GOT3 (cell line): Measurements from ENCODE around the gene SERPING1.

ENCODE experiments used
- DNase-seq: peaks from one replicate; lab custom pipeline; 2025; ENCODE audit warnings: mixed read lengths; lab: John Stamatoyannopoulos, UW

The SERPING1 gene

GRCh38 chr11:57652662-57653061 lies 55.2 kb downstream of the SERPING1 start:
- DNase-seq, result no peak

DNA sequence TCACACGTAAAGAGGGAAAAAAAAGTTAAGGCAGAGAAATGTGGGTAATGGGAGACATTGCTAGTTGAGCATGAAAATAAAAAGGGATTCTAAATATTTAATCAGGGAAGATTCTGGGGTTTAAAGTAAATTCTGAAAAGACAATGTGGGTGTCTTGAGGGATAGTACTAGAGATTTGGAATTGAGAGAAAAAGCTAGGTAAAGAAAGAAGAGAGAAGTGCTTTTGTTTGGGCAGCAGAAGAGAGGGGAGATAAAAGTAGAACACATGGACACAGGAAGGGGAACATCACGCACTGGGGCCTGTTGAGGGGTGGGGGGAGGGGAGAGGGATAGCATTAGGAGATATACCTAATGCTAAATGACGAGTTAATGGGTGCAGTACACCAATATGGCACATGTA lies 55.7 kb downstream of the SERPING1 start:
- DNase-seq, result no peak

- no peak for DNase-seq
These were observed 59.4 kb downstream of the SERPING1 start for GRCh38 chr11:57656885-57657193.

GRCh38 chr11:57657194-57658022 lies 59.9 kb downstream of the SERPING1 start, which contains the start of gene CLP1:
Gene CLP1, plus strand, starts transcription at chr11:57657762. Its CDS starts 1,715 bp downstream, at chr11:57659477.
- peak; percentile 90 for DNase-seq

GRCh38 chr11:57658023-57658361 lies 60.5 kb downstream of the SERPING1 start:
- DNase-seq, result no peak

- DNase-seq, result no peak
These were observed 62.2 kb downstream of the SERPING1 start for GRCh38 chr11:57659669-57660068.

GRCh38 chr11:57662893-57663292 lies 65.4 kb downstream of the SERPING1 start:
- DNase-seq, result no peak

DNA sequence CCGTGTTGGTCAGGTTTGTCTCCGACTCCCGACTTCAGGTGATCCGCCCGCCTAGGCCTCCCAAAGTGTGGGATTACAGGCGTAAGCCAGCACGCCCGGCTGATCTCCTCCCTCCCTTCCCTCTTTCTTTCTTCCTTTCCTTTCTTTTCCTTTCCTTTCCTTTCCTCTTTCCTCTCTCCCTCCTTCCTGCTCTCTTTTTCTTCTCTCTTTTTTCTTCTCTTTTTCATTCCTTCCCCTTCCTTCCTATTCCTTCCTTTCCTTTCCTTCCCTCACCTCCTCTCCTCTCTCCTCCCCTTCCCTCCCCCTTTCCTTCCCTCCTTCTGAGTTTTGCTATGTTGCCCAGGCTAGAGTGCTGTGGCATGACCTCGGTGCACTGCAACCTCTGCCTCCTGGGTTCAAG lies 66.5 kb downstream of the SERPING1 start:
- DNase-seq, result no peak
